Measurements from ENCODE around the gene MAP3K2.

MAP3K2 gene

GRCh38 chr2:127371037-127371436 lies 16.7 kb downstream of the MAP3K2 start:
- TF ChIP-seq ZFX (IDR thresholded peaks at IDR 0.05; ENCODE audit: borderline replicate concordance) = no peak
- no peak for TF ChIP-seq CTCF (IDR thresholded peaks at IDR 0.05)
- no peak overlapping the region for H3K27ac ChIP-seq

GRCh38 chr2:127370010-127370409 lies 17.8 kb downstream of the MAP3K2 start:
- no peak overlapping the region for H3K27ac ChIP-seq
- TF ChIP-seq ZFX (IDR thresholded peaks at IDR 0.05; ENCODE audit: borderline replicate concordance) = no peak
- no peak for TF ChIP-seq CTCF (IDR thresholded peaks at IDR 0.05)

GRCh38 chr2:127365211-127365643 lies 22.5 kb downstream of the MAP3K2 start:
- no peak for TF ChIP-seq ZFX (IDR thresholded peaks at IDR 0.05; ENCODE audit: borderline replicate concordance)
- TF ChIP-seq CTCF (IDR thresholded peaks at IDR 0.05) = no peak
- H3K27ac ChIP-seq = no peak overlapping the region

- no peak for TF ChIP-seq CTCF (IDR thresholded peaks at IDR 0.05)
- no peak for TF ChIP-seq ZFX (IDR thresholded peaks at IDR 0.05; ENCODE audit: borderline replicate concordance)
- no peak overlapping the region for H3K27ac ChIP-seq
These were observed 24.8 kb downstream of the MAP3K2 start for GRCh38 chr2:127362971-127363370.

GRCh38 chr2:127361929-127362885 lies 25.6 kb downstream of the MAP3K2 start:
- H3K27ac ChIP-seq = no peak overlapping the region
- TF ChIP-seq ZFX (IDR thresholded peaks at IDR 0.05; ENCODE audit: borderline replicate concordance) (no peak), CTCF (IDR thresholded peaks at IDR 0.05) (no peak)

GRCh38 chr2:127360242-127360641 lies 27.5 kb downstream of the MAP3K2 start:
- no peak overlapping the region for H3K27ac ChIP-seq
- TF ChIP-seq ZFX (IDR thresholded peaks at IDR 0.05; ENCODE audit: borderline replicate concordance) = no peak
- no peak for TF ChIP-seq CTCF (IDR thresholded peaks at IDR 0.05)

GRCh38 chr2:127359520-127359919 lies 28.3 kb downstream of the MAP3K2 start:
- H3K27ac ChIP-seq = no peak overlapping the region
- TF ChIP-seq ZFX (IDR thresholded peaks at IDR 0.05; ENCODE audit: borderline replicate concordance) = no peak
- TF ChIP-seq CTCF (IDR thresholded peaks at IDR 0.05) = no peak

Measured in 22Rv1 (cell line).